Nephron (organoid): ENCODE measurements around the gene ARHGEF28.

Experiments
- H3K27ac Mint-ChIP-seq, 3 experiments: 2 replicates each; pipeline ENCODE4 v1.8.0; 2020; ENCODE audit warnings: mixed read lengths in 3 of 3, mild to moderate bottlenecking in 2 of 3, moderate library complexity in 1 of 3
- H3K27me3 Mint-ChIP-seq: 2 replicates; pipeline ENCODE4 v1.8.0; 2021; ENCODE audit warnings: low read depth, mild to moderate bottlenecking, moderate library complexity, mixed read lengths
- H3K36me3 Mint-ChIP-seq: 2 replicates; pipeline ENCODE4 v1.8.0; 2020; ENCODE audit warnings: low read depth, mixed read lengths
- H3K4me1 Mint-ChIP-seq: 2 replicates; pipeline ENCODE4 v1.8.0; 2020; ENCODE audit warnings: mixed read lengths
- H3K4me3 Mint-ChIP-seq, 3 experiments: 2 replicates each; pipeline ENCODE4 v1.8.0; 2020; ENCODE audit warnings: mild to moderate bottlenecking in 3 of 3, mixed read lengths in 3 of 3, moderate library complexity in 2 of 3
- H3K9me3 Mint-ChIP-seq: 2 replicates; pipeline ENCODE4 v1.8.0; 2020; ENCODE audit warnings: mixed read lengths
- CTCF ChIP-seq, 3 experiments: fragments of 200-600 bp; sonication (generic); IDR thresholded peaks; one replicate each; pipeline ENCODE4 v1.5.0; 2021; ENCODE audit warnings: antibody characterized with exemption in 3 of 3; ENCODE audit not compliant: unreplicated experiment in 3 of 3

ARHGEF28 gene

GRCh38 chr5:73801686-73802085 lies 175.7 kb downstream of the ARHGEF28 start:
- Mint-ChIP-seq H3K27ac (no peak overlapping the region), H3K36me3 (no peaks in the 10 kb centered on the region), H3K9me3 (no peaks in the 10 kb centered on the region), H3K27me3 (peaks cover 8% of the 10 kb centered on the region), H3K4me3 (no peak overlapping the region), H3K4me1 (peaks cover 2% of the 10 kb centered on the region)
- TF ChIP-seq CTCF (IDR thresholded peaks at IDR 0.05; ENCODE audit: unreplicated experiment in 3 of 3) = no peak

- no peaks in the 10 kb centered on the region for H3K27me3 Mint-ChIP-seq
- H3K27ac Mint-ChIP-seq = no peak overlapping the region
- H3K4me1 Mint-ChIP-seq = no peaks in the 10 kb centered on the region
- no peak for TF ChIP-seq CTCF (IDR thresholded peaks at IDR 0.05; ENCODE audit: unreplicated experiment in 3 of 3)
- no peaks in the 10 kb centered on the region for H3K36me3 Mint-ChIP-seq
- no peaks in the 10 kb centered on the region for H3K9me3 Mint-ChIP-seq
- H3K4me3 Mint-ChIP-seq = no peak overlapping the region
These were observed 179.5 kb downstream of the ARHGEF28 start for GRCh38 chr5:73805449-73805848.

GRCh38 chr5:73808911-73809310 lies 182.9 kb downstream of the ARHGEF28 start:
- peak overlapping the region in 1 of 3 experiments; percentile 4 for H3K27ac Mint-ChIP-seq
- no peak overlapping the region for H3K4me3 Mint-ChIP-seq
- H3K27me3 Mint-ChIP-seq = no peaks in the 10 kb centered on the region
- H3K4me1 Mint-ChIP-seq = peaks cover 14% of the 10 kb centered on the region
- no peaks in the 10 kb centered on the region for H3K36me3 Mint-ChIP-seq
- no peaks in the 10 kb centered on the region for H3K9me3 Mint-ChIP-seq
- TF ChIP-seq CTCF (IDR thresholded peaks at IDR 0.05; ENCODE audit: unreplicated experiment in 3 of 3) = no peak

GRCh38 chr5:73810429-73810828 lies 184.4 kb downstream of the ARHGEF28 start:
- H3K9me3 Mint-ChIP-seq = no peaks in the 10 kb centered on the region
- no peak for TF ChIP-seq CTCF (IDR thresholded peaks at IDR 0.05; ENCODE audit: unreplicated experiment in 3 of 3)
- peaks cover 16% of the 10 kb centered on the region for H3K4me1 Mint-ChIP-seq
- peak overlapping the region in 1 of 3 experiments; percentile 47 for H3K27ac Mint-ChIP-seq
- no peak overlapping the region for H3K4me3 Mint-ChIP-seq
- H3K36me3 Mint-ChIP-seq = no peaks in the 10 kb centered on the region
- H3K27me3 Mint-ChIP-seq = no peaks in the 10 kb centered on the region

GRCh38 chr5:73812457-73812856 lies 186.5 kb downstream of the ARHGEF28 start:
- H3K9me3 Mint-ChIP-seq = no peaks in the 10 kb centered on the region
- TF ChIP-seq CTCF (IDR thresholded peaks at IDR 0.05; ENCODE audit: unreplicated experiment in 3 of 3) = no peak
- H3K27me3 Mint-ChIP-seq = no peaks in the 10 kb centered on the region
- peak overlapping the region; percentile 73 to 83 (median 78) for H3K4me3 Mint-ChIP-seq
- peak overlapping the region; percentile 89 to 97 (median 95) for H3K27ac Mint-ChIP-seq
- peaks cover 21% of the 10 kb centered on the region for H3K4me1 Mint-ChIP-seq
- H3K36me3 Mint-ChIP-seq = no peaks in the 10 kb centered on the region

GRCh38 chr5:73812962-73813588 lies 187.1 kb downstream of the ARHGEF28 start:
- H3K4me3 Mint-ChIP-seq = peak overlapping the region; percentile 83 to 89 (median 88)
- no peaks in the 10 kb centered on the region for H3K27me3 Mint-ChIP-seq
- H3K9me3 Mint-ChIP-seq = no peaks in the 10 kb centered on the region
- no peak for TF ChIP-seq CTCF (IDR thresholded peaks at IDR 0.05; ENCODE audit: unreplicated experiment in 3 of 3)
- peak overlapping the region; percentile 89 to 97 (median 95) for H3K27ac Mint-ChIP-seq
- peaks cover 21% of the 10 kb centered on the region for H3K4me1 Mint-ChIP-seq
- no peaks in the 10 kb centered on the region for H3K36me3 Mint-ChIP-seq
